Stomach (tissue), 9 donors: ENCODE data around the gene GALNT17. TPM values are rescaled to one million over a fixed set of nuclear protein-coding genes. Genes with fewer than 3 reads are reported as not detected.

ENCODE experiments used
- DNase-seq, 2 donors: peaks; one replicate each; pipeline versions ENCODE4 v3.0.0 to v3.0.0-alpha.2; 2013 to 2019
- H3K27ac ChIP-seq, 5 donors: fragments of 200-600 bp in 4 of 5; sonication (generic) in 4 of 5; one replicate each; pipeline ENCODE4 v1.5.1; 2013 to 2019; ENCODE audit warnings: mild to moderate bottlenecking in 1 of 5, moderate library complexity in 1 of 5
- H3K27me3 ChIP-seq, 3 donors: fragments of 200-600 bp; sonication (generic); one replicate each; pipeline ENCODE4 v1.5.1; 2017 to 2019; ENCODE audit warnings: mixed run types in 1 of 3
- H3K36me3 ChIP-seq, 4 donors: fragments of 200-600 bp; sonication (generic); 1 replicate in 3 of 4; 2 replicates in 1 of 4; pipeline ENCODE4 v1.5.1; 2016 to 2019
- H3K4me1 ChIP-seq, 4 donors: fragments of 200-600 bp; sonication (generic); one replicate each; pipeline ENCODE4 v1.5.1; 2016 to 2019
- H3K4me3 ChIP-seq, 4 donors: fragments of 200-600 bp; sonication (generic) in 3 of 4; one replicate each; pipeline ENCODE4 v1.5.1; 2016 to 2019; ENCODE audit warnings: mild to moderate bottlenecking in 1 of 4
- H3K9me3 ChIP-seq, 4 donors: fragments of 200-600 bp; sonication (generic); one replicate each; pipeline ENCODE4 v1.5.1; 2016 to 2019
- EP300 ChIP-seq: sonication (generic); formaldehyde crosslinking; IDR thresholded peaks from one replicate; pipeline ENCODE4 v1.6.1; 2017; ENCODE audit warnings: antibody characterized with exemption
- POLR2A ChIP-seq, 4 donors: fragments of 450-650 bp; IDR thresholded peaks; one replicate each; pipeline ENCODE4 v1.6.1; 2016; ENCODE audit warnings: antibody characterized with exemption in 4 of 4, control low read depth in 2 of 4, mild to moderate bottlenecking in 1 of 4, moderate library complexity in 1 of 4
- POLR2AphosphoS5 ChIP-seq, 3 donors: sonication (generic); formaldehyde crosslinking; IDR thresholded peaks; one replicate each; pipeline ENCODE4 v1.6.1; 2016; ENCODE audit warnings: antibody characterized with exemption in 3 of 3
- WGBS, 5 donors: extraction: QIAGEN DNeasy Blood & Tissue Kit in 3 of 5; methylation state at CpG; one replicate each; pipeline versions ENCODE4 v1.1.5 to v1.1.7; 2013 to 2018; 5-methylcytosine and 5-hydroxymethylcytosine counted together
- intact Hi-C: fragments of 100-400 bp; cut with DNase I; formaldehyde crosslinking; loops from one replicate; pipeline ENCODE4 v1.15.1; 2023; ENCODE audit warnings: low total_unique reads
- polyA plus RNA-seq, 3 donors: library from polyadenylated mRNA; stranded (reverse); fragments of 200-250 nt; gene quantifications; one replicate each; pipeline ENCODE4 v1.2.3, GENCODE V29; 2013
- total RNA-seq, 5 donors: library from RNA; depleted of rRNA; stranded (reverse); fragments of >200 nt; gene quantifications; one replicate each; pipeline versions ENCODE4 v1.1.0 to v1.2.3, GENCODE V29; 2014 to 2016
- TF ChIP-seq, protein P1 (sequence below), 7 experiments: fragments of 450-650 bp in 4 of 7; fragments of 200-600 bp in 3 of 7; sonication (generic) in 3 of 7; IDR thresholded peaks; one replicate each; pipeline ENCODE4 v1.5.1; 2016 to 2019; ENCODE audit warnings: antibody characterized with exemption in 7 of 7, control low read depth in 2 of 7, mild to moderate bottlenecking in 1 of 7
- donor health status: healthy with polysubstance abuse.
- donor health status: Bipolar disorder and iron deficiency.
- donor health status: healthy.

Gene GALNT17
- total and polyA plus RNA-seq, 8 donors, result 0.76 to 12.5 (median 1.6) TPM; not detected in 1

DNA sequence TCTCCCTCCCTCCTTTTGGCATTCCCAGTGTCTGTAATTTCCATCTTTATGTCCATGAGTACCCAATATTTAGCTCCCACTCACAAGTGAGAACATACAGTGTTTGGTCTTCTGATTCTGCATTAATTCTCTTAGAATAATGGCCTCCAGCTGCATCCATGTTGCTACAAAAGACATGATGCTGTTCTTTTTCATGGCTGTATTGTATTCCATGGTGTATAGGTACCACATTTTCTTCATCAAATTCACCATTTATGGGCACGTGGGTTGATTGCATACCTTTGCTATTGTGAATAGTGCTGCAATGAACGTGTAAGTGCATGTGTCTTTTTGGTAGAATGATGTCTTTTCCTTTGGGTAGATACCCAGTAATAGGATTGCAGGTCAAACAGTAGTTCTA is 576.8 kb downstream of the GALNT17 start:
- H3K9me3 ChIP-seq, result peaks cover 0 to 16% (median 9%) of the 10 kb centered on the region in 4 donors
- no peaks in the 10 kb centered on the region for H3K27me3 ChIP-seq
- DNase-seq, result no peak
- no peak overlapping the region for H3K27ac ChIP-seq
- H3K4me3 ChIP-seq, result no peak overlapping the region
- no peaks in the 10 kb centered on the region for H3K4me1 ChIP-seq
- intact Hi-C loops, result no loop called here
- 69 to 88% (median 77%) methylated on average over 2 of the region's 2 CpGs for WGBS, 5 donors
- TF ChIP-seq POLR2A (IDR thresholded peaks at IDR 0.05) (no peak), POLR2AphosphoS5 (IDR thresholded peaks at IDR 0.05) (no peak), EP300 (no peak)
- TF ChIP-seq, protein P1, sequence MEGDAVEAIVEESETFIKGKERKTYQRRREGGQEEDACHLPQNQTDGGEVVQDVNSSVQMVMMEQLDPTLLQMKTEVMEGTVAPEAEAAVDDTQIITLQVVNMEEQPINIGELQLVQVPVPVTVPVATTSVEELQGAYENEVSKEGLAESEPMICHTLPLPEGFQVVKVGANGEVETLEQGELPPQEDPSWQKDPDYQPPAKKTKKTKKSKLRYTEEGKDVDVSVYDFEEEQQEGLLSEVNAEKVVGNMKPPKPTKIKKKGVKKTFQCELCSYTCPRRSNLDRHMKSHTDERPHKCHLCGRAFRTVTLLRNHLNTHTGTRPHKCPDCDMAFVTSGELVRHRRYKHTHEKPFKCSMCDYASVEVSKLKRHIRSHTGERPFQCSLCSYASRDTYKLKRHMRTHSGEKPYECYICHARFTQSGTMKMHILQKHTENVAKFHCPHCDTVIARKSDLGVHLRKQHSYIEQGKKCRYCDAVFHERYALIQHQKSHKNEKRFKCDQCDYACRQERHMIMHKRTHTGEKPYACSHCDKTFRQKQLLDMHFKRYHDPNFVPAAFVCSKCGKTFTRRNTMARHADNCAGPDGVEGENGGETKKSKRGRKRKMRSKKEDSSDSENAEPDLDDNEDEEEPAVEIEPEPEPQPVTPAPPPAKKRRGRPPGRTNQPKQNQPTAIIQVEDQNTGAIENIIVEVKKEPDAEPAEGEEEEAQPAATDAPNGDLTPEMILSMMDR (IDR thresholded peaks at IDR 0.05), result no peak
- no peaks in the 10 kb centered on the region for H3K36me3 ChIP-seq

DNA sequence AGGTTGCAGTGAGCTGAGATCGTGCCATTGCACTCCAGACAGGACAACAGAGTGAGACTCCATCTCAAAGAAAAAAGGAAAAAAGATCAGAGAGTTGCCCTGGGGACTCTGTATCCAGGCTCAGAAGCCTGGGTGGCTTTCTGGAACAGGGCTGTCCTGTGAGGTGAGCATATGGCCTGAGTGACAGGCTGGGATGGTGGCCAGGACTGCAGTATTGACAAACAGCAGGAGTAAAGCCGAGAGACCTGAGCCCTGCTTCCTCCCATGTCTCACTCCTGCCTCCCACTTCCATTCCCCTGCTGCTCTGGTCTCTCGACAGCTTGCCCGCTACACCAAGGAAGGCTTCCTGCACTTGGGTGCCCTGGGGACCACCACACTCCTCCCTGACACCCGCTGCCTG is 578.5 kb downstream of the GALNT17 start:
- no peaks in the 10 kb centered on the region for H3K27me3 ChIP-seq
- WGBS, 5 donors, result 73 to 100% (median 78%) methylated on average over 1 to 5 of the region's 5 CpGs
- intact Hi-C loops, result no loop called here

DNA sequence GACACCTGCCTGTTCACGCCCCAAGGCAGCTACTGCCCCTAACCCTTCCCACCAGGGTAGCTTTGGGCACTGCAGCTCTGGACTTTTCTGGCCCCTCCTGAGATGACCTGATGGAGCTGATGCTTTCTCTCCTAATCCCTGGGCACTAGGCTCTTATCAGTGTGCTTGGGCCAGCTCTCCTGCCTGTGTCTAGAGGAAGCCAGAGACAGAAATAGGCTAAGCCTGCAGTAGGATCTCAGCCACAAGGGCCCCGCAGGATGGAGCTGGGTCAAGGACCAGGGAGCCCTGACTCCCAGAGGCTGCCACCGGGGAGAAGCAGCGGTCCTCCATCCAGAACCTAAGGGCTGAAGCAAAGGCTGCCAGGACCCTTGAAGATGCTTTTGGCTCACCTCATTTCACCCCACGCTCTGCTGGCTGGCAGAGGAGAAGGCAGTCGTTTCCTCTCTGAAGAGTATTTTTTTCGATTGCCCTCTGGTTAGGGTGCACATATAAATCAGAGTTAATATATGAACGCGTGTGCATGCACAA is 580.8 kb downstream of the GALNT17 start:
- H3K4me3 ChIP-seq, result no peak overlapping the region
- no peaks in the 10 kb centered on the region for H3K36me3 ChIP-seq
- no peaks in the 10 kb centered on the region for H3K27me3 ChIP-seq
- no peak overlapping the region for H3K27ac ChIP-seq
- no peak for TF ChIP-seq EP300
- no peak for TF ChIP-seq POLR2AphosphoS5 (IDR thresholded peaks at IDR 0.05)
- intact Hi-C loops, result no loop called here
- DNase-seq, result no peak
- WGBS, 5 donors, result 74 to 88% (median 81%) methylated on average over 9 of the region's 9 CpGs
- peaks cover 0 to 8% (median under 1%) of the 10 kb centered on the region in 4 donors for H3K9me3 ChIP-seq
- H3K4me1 ChIP-seq, result no peaks in the 10 kb centered on the region

More for the DNA sequence above, 578.5 kb downstream of the GALNT17 start:
- H3K4me1 ChIP-seq, result no peaks in the 10 kb centered on the region
- H3K36me3 ChIP-seq, result no peaks in the 10 kb centered on the region
- peaks cover 0 to 16% (median 9%) of the 10 kb centered on the region in 4 donors for H3K9me3 ChIP-seq
- no peak overlapping the region for H3K4me3 ChIP-seq
- TF ChIP-seq EP300 (no peak), POLR2A (IDR thresholded peaks at IDR 0.05) (no peak), POLR2AphosphoS5 (IDR thresholded peaks at IDR 0.05) (no peak)
- TF ChIP-seq, protein P1 (IDR thresholded peaks at IDR 0.05), result no peak
- no peak for DNase-seq
- H3K27ac ChIP-seq, result no peak overlapping the region

DNA sequence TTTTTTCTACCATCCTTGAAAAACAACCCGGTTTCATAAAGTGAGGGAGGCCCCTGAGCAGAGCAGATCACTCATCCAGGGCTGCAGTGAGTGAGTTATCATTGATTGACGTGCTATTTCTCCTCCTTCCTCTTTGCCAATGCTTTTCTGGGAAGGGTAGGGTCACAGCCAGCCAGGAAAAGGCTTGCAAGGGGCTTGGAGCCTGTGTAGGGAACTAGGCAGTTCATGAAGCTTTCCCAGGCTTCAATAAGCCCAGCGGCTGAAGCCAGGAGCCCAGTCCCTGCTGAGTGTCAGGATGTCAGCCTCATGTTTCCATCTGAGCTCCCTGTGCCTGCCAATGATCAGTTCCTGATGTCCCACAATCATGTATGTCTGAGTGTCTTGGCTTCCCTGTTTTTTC is 584.7 kb downstream of the GALNT17 start:
- no peaks in the 10 kb centered on the region for H3K36me3 ChIP-seq
- H3K9me3 ChIP-seq, result peaks cover 0 to 5% (median 0%) of the 10 kb centered on the region in 4 donors
- no peaks in the 10 kb centered on the region for H3K4me1 ChIP-seq
- intact Hi-C loops, result no loop called here
- no peak for DNase-seq
- 36 to 41% (median 37%) methylated on average over 3 of the region's 3 CpGs for WGBS, 5 donors
- no peak overlapping the region for H3K4me3 ChIP-seq
- H3K27me3 ChIP-seq, result no peaks in the 10 kb centered on the region
- H3K27ac ChIP-seq, result no peak overlapping the region
- TF ChIP-seq EP300 (no peak), POLR2A (IDR thresholded peaks at IDR 0.05) (no peak), POLR2AphosphoS5 (IDR thresholded peaks at IDR 0.05) (no peak)
- TF ChIP-seq, protein P1 (IDR thresholded peaks at IDR 0.05), result no peak

DNA sequence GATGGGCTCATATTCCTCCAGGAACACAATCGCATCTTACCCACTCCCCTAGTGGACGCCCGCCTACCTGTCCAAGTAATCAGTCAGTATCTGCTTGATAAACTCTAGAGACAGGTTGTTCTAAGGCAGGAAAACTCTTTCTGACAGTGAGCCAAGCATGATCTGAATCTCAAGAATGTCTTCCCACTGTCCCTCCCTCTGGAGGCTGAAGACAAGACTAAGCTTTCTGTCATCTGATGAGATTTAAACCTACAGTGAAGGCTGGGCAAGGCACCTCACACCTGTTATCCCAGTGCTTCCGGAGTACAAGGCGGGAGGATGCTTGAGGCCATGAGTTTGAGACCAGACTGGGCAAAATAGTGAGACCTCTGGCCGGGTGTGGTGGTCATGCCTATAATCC is 586.6 kb downstream of the GALNT17 start:
- DNase-seq, result no peak
- peaks cover 0 to 5% (median 0%) of the 10 kb centered on the region in 4 donors for H3K9me3 ChIP-seq
- intact Hi-C loops, result no loop called here
- 79 to 86% (median 84%) methylated on average over 5 to 6 of the region's 6 CpGs for WGBS, 5 donors
- H3K27me3 ChIP-seq, result no peaks in the 10 kb centered on the region
- no peak overlapping the region for H3K27ac ChIP-seq
- TF ChIP-seq POLR2AphosphoS5 (IDR thresholded peaks at IDR 0.05), result no peak
- no peak for TF ChIP-seq EP300
- TF ChIP-seq, protein P1 (IDR thresholded peaks at IDR 0.05), result no peak
- no peak for TF ChIP-seq POLR2A (IDR thresholded peaks at IDR 0.05)
- H3K4me3 ChIP-seq, result no peak overlapping the region
- H3K36me3 ChIP-seq, result no peaks in the 10 kb centered on the region
- H3K4me1 ChIP-seq, result no peaks in the 10 kb centered on the region
